Fibroblast of skin of left quadriceps (primary cell): ENCODE results near the gene EHMT1.
"Not testable (repeated sequence)": the region's sequence is repeated elsewhere in the genome, so short reads cannot be mapped to it uniquely, and the experiment has no call there.

Source experiments
- DNase-seq, 2 experiments: peaks; one replicate each; pipeline ENCODE4 v3.0.0-alpha.2; 2013; ENCODE audit warnings: low read depth in 2 of 2

Gene EHMT1

GRCh38 chr9:137590469-137591383 lies 28.1 kb upstream of the EHMT1 start, which contains the start of gene ZMYND19:
Gene ZMYND19 (minus strand): TSS chr9:137590512. CDS start chr9:137590263, 249 bp downstream.
- DNase-seq = peak; percentile 78

DNA sequence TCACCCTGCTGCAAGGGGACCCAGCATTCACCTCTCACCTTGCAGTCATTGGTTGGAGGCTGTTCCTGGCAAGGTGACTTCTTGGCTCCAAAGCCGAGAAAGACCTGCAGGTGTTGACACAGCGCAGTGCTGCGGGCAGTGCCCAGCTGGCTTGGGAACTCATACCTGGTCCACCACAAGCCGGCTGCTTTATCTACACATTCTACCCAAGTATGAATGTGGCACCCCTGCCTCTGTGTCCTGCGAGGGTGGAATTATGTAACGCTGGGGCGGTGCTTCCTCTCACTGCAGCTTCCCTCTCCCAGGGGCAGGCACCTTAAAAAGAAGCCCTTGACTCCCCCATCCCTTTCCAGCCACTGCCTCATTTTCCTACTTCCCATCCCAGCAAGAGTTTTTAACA lies 26.0 kb upstream of the EHMT1 start:
- no peak for DNase-seq

GRCh38 chr9:137593176-137593575 lies 25.6 kb upstream of the EHMT1 start:
- no peak for DNase-seq

GRCh38 chr9:137596577-137596976 lies 22.2 kb upstream of the EHMT1 start:
- DNase-seq = not testable (repeated sequence)

DNA sequence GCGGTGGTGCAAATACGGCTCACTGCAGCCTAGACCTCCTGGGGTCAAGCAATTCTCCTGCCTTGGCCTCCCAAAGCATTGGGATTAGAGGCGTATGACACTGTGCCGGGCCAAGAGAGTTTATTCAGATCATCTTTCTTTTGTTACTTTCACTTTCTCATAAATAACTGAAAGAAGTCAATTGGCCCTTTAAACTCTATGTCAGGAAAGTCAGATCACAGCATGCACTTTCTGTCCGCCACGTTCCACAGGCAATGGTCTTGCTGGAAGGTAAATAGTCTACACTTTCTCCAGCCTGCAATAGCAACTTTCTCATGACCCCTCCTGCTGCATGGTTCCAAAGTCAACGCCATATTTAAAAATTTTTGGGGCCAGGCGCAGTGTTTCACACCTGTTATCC lies 19.9 kb upstream of the EHMT1 start:
- DNase-seq = no peak

GRCh38 chr9:137602661-137603060 lies 16.1 kb upstream of the EHMT1 start:
- no peak for DNase-seq

DNA sequence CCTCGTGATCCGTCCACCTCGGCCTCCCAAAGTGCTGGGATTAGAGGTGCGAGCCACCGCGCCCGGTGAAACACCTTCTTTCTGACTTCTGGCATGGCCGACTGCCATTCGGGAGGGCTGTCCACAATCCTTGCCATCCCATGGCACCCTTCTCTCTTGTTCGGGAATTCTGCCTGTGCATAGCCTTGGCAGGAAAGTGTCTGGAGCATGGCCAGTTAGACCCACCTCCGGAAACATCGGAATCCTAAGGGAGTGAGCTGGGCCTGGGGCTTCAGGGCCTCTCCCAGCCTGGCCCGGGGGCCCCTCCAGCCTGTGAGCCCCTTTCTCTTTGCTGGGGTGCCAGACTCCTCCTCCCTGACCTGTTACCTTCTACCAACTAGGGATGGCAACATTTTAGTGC lies 14.9 kb upstream of the EHMT1 start:
- DNase-seq = no peak

DNA sequence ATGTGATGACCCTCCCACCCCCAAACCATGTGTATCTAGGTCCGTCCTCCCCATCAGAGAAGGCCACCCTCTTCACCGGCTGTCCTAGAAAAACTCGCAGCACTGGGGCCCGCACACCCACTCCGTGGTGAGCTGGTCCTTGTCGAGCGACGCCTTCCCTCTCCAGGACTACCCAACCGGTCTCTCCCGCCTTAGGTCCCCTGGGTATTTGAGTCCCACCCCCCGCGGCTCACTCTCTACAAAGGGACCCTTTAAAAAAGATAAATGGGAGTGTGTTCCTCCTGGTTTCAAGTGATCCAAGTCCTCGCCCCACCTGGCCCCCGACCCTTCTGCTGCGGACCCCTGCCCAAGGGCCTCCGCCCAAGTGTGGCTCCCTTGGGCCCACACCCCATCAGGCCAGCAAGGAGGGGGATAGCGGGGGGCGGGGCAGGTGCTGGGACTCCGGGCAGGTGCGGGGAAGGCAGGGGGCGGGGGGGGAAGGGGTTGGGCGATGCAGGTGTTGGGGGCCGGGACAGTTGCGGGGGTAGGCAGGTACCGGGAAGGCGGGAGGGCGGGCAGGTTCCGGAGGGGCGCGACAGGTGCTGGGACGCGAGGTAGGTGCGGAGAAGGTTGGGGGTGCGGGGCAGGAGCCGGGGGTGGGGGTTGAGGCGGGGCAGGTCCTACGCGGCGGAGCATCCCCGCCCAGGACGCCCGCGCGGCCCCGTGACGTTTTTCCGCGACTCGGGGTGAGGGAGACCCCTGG lies 14.3 kb upstream of the EHMT1 start:
- no peak for DNase-seq

- DNase-seq = peak; percentile 72 to 75
Measured at GRCh38 chr9:137605121-137606004, 13.4 kb upstream of the EHMT1 start, which contains the start of gene ARRDC1. Gene ARRDC1 (plus strand): TSS chr9:137605686. CDS start chr9:137605718, 32 bp downstream.

DNA sequence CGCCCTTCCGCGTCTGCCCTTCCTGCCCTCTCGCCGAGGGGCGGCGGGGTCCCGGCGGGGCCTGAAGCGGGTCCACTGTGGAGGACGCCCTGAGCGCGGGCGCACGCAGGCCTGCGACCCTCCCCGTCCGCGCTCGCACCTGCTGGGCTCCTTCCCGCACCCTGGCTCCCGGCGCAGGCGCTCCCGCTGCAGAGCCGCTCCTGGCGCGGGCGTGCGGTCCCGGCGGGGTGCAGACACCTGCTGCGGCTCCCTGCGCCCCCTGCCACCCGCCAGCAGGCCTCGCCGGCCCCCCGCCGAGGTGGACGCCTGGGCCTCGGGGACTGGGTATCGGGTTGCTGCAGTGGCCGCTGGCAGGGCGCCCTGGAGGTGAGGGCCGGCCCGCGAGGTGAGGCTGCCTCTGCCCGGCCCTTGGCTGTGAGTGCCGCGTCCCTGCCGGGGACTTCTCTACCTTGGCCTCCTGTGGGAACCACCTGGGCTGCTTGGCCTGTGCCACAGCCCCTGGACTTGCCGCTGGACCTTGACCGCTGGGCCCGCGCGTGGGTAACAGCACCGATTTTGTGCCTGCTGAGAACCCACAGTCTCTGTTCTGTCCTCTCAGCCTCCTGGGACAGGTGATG lies 12.7 kb upstream of the EHMT1 start:
- no peak for DNase-seq

DNA sequence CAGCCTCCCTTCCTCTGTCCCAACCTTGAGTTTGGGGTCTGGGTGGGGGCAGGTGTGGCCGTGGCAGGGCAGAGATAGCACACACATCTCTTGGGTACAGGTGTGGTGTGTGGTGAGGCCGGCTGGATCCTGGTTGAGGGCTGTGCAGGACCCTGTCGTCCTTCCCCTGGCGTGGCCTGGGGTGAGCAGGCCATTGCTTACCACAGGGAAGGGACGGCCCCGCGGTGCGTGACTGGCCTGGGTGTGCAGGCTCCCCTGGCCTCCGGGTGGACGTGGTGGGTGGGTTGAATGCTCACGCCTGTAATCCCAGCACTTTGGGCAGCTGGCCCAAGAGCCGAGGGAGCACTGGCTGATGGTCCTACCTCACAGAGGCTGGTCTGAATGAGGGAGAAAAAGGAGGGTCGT lies 12.1 kb upstream of the EHMT1 start:
- DNase-seq = no peak

- DNase-seq = no peak
Measured at GRCh38 chr9:137607141-137607857, 11.5 kb upstream of the EHMT1 start.

DNA sequence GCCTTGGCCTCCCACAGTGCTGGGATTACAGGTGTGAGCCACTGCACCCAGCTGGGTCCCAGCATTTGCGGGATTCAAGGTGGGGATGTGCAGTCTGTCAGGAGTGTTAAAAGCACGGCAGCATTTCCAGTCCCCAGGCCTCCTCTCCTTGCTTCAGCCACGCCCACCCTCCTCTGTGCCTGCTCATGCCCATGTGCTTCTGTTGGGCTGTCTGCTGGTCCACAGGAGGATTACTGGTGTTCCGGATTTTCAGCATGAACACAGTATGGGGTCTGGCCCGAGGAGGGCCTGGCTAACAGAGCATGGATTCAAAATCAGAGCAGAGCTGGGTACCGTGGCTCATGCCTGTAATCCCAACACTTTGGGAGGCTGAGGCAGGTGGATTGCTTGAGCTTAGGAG lies 7.9 kb upstream of the EHMT1 start:
- no peak for DNase-seq

DNA sequence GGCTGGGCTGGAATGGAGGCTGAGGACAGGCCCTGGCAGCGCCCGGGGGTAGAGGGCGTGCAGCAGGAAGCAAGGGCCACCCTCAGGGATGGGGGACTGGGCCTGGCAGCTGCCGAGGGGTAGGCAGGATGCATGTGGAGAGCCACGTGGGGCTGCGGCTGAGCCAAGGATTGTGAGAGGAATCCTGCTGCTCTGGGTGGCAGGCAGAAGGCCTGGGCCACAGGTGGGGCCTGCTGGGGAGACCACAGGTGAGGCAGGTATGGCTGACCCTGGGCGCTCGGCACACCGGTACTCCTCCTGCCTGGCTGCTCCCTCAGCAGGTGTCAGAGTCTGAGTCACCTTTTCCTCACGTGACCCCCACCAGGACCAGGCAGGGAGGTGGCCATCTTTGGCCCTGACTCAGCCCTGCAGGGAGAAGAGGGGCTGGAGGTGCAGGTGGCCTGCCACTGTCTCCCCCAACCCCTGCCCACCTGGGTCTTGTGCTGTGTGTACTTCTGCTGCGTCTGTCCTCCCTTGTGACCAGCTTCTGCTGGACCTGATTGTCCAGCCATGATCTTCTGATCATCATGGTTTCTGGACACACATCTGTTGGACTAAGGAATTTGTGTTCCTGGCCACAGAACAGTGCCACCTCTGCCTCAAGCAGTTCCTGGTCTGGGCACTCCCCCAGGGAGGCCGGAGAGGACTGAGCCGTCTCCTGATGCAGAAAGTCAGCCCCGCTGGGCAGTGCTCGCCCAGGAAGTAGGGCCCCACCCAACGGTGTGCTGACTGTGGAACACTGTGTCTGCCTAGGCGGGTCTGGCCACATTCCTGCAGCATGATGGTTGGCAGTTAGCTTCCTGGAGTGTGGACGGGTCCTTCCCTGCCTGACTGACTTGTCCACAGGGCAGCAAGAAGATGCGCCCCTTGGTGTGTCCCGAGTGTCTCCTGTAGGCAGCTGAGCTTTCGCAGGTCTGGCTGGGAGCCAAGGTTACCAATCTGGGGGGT lies 6.9 kb upstream of the EHMT1 start:
- no peak for DNase-seq

DNA sequence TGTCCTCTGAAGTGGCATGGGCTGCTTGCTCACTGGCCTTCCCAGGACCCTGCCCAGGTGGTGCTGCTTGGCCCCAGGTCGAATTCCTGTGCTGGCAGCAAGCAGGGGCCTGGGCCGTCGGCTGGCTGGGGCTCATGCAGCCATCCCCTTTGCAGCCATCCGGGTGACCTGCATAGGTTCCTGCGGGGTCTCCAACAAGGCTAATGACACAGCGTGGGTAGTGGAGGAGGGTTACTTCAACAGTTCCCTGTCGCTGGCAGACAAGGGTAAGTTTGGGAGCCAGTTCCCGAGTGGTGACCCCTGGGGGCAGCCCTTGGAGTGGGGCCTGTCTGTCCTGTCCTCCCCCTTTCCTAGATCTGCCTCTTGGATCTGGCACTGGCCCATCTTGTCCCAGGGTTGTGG lies 6.1 kb upstream of the EHMT1 start:
- no peak for DNase-seq

GRCh38 chr9:137613259-137613658 lies 5.5 kb upstream of the EHMT1 start:
- DNase-seq = no peak

- no peak for DNase-seq
Measured at GRCh38 chr9:137613738-137614523, 4.9 kb upstream of the EHMT1 start.

- DNase-seq = no peak
Measured at GRCh38 chr9:137614631-137615386, 4.0 kb upstream of the EHMT1 start.
